GM12878 (cell line): ENCODE results near the gene CTSL. TPM values are rescaled to one million over a fixed set of nuclear protein-coding genes. Genes with fewer than 3 reads are reported as not detected.

Source experiments
- ATAC-seq: fragments of 200-7000 bp; cut with Tn5 transposase; 3 replicates; pipeline ENCODE4 v1.9.1; 2020; ENCODE audit warnings: mild to moderate bottlenecking, moderate library complexity
- BruUV-seq: library from RNA; stranded (reverse); fragments of 400-500 nt; replicated peaks from 2 replicates; lab custom pipeline; 2021; lab: Mats Ljungman, UMichigan
- CTCF ChIA-PET: fragments of 300-600 bp; sonication (Branson Sonifier 250); formaldehyde crosslinking; extraction: SDS; loops from one replicate; lab custom pipeline; 2021; ENCODE audit warnings: inconsistent platforms; lab: Yijun Ruan, JAX
- POLR2A ChIA-PET: fragments of 350-600 bp; formaldehyde crosslinking; extraction: SDS; loops from one replicate; lab custom pipeline; 2021; ENCODE audit warnings: inconsistent platforms; lab: Charles Lee
- RAD21 ChIA-PET: fragments of 300-600 bp; sonication (Branson Sonifier 250); formaldehyde crosslinking; loops from one replicate; lab custom pipeline; 2023; ENCODE audit warnings: antibody characterized with exemption; ENCODE audit not compliant: unreplicated experiment; lab: Charles Lee
- SMC1A ChIA-PET: fragments of 300-600 bp; sonication (Branson Sonifier 250); formaldehyde crosslinking; loops from one replicate; lab custom pipeline; 2023; ENCODE audit not compliant: unreplicated experiment, uncharacterized antibody; lab: Charles Lee
- DNase-seq: peaks from one replicate; pipeline ENCODE4 v3.0.0-alpha.2; 2011; ENCODE audit warnings: low read depth, low spot score
- FAIRE-seq: peaks from 3 replicates; lab custom pipeline; 2011; peaks lifted over from hg19 to GRCh38; lab: Jason Lieb, UNC
- H2AFZ ChIP-seq: 2 replicates; pipeline ENCODE4 v1.6.0; 2011; ENCODE audit warnings: low read depth, low read length, control low read depth; ENCODE audit not compliant: control insufficient read depth
- H3K27ac ChIP-seq: 2 replicates; pipeline ENCODE4 v1.5.1; 2011; ENCODE audit warnings: control low read depth; ENCODE audit not compliant: control insufficient read depth, insufficient read depth
- H3K27me3 ChIP-seq, 2 experiments: replicated peaks in 1 of 2; 2 replicates each; pipeline versions ENCODE4 v1.6.0 to v1.6.1; 2011; ENCODE audit warnings: low read length in 1 of 2; ENCODE audit not compliant: control insufficient read depth in 2 of 2, insufficient read depth in 2 of 2
- H3K36me3 ChIP-seq, 2 experiments: 2 replicates each; pipeline ENCODE4 v1.5.1; 2011; ENCODE audit warnings: low read length in 1 of 2; ENCODE audit not compliant: control insufficient read depth in 2 of 2, insufficient read depth in 2 of 2
- H3K4me1 ChIP-seq: 2 replicates; pipeline ENCODE4 v1.6.1; 2011; ENCODE audit warnings: mild to moderate bottlenecking, low read length, moderate library complexity, mixed read lengths; ENCODE audit not compliant: control insufficient read depth, insufficient read depth
- H3K4me2 ChIP-seq: 2 replicates; pipeline ENCODE4 v1.6.0; 2011; ENCODE audit warnings: control low read depth; ENCODE audit not compliant: control insufficient read depth, insufficient read depth
- H3K4me3 ChIP-seq: fragments of 200-600 bp; sonication (generic); 2 replicates; pipeline ENCODE4 v1.5.1; 2016
- H3K79me2 ChIP-seq: 2 replicates; pipeline ENCODE4 v1.6.0; 2011; ENCODE audit warnings: low read length; ENCODE audit not compliant: control insufficient read depth, insufficient read depth
- H3K9ac ChIP-seq: 2 replicates; pipeline ENCODE4 v1.8.0; 2011; ENCODE audit warnings: low read length, control low read depth, mixed read lengths; ENCODE audit not compliant: control insufficient read depth, insufficient read depth
- H3K9me3 ChIP-seq: replicated peaks from 3 replicates; pipeline ENCODE4 v1.5.1; 2011; ENCODE audit warnings: mild to moderate bottlenecking, low read length; ENCODE audit not compliant: control insufficient read depth, insufficient read depth
- H4K20me1 ChIP-seq: 2 replicates; pipeline ENCODE4 v1.6.0; 2011; ENCODE audit not compliant: control insufficient read depth, insufficient read depth
- CHD1 ChIP-seq: IDR thresholded peaks from 2 replicates; pipeline ENCODE4 v1.6.1; 2012; ENCODE audit warnings: low read depth, low read length, improper control_type of control experiment
- CREB1 ChIP-seq: IDR thresholded peaks from 2 replicates; pipeline ENCODE4 v1.6.1; 2012; ENCODE audit warnings: low read depth, mild to moderate bottlenecking, inconsistent platforms
- EED ChIP-seq: sonication (generic); IDR thresholded peaks from 2 replicates; pipeline ENCODE4 v1.6.1; 2016; ENCODE audit warnings: antibody characterized with exemption, low read depth
- HDAC2 ChIP-seq: fragments of 200-600 bp; sonication (generic); IDR thresholded peaks from 2 replicates; pipeline ENCODE4 v1.6.1; 2017
- HDAC6 ChIP-seq: fragments of 200-600 bp; sonication (generic); IDR thresholded peaks from one replicate; pipeline ENCODE4 v1.8.0; 2017; ENCODE audit warnings: antibody characterized with exemption; ENCODE audit not compliant: unreplicated experiment
- IKZF1 ChIP-seq: fragments of 450-650 bp; conservative IDR thresholded peaks from 2 replicates; pipeline ENCODE4 v1.6.1; 2017; ENCODE audit warnings: antibody characterized with exemption, mild to moderate bottlenecking
- MEF2A ChIP-seq: IDR thresholded peaks from 2 replicates; pipeline ENCODE4 v1.6.1; 2011; ENCODE audit warnings: low read depth, mild to moderate bottlenecking, low read length, moderate library complexity; ENCODE audit not compliant: insufficient read depth
- NRF1 ChIP-seq: conservative IDR thresholded peaks from 2 replicates; pipeline ENCODE4 v1.6.1; 2011; ENCODE audit warnings: mild to moderate bottlenecking, low read depth, low read length, improper control_type of control experiment
- POLR2AphosphoS5 ChIP-seq: IDR thresholded peaks from 2 replicates; pipeline ENCODE4 v1.6.1; 2011; ENCODE audit warnings: mild to moderate bottlenecking, low read length, inconsistent platforms
- POU2F2 ChIP-seq: IDR thresholded peaks from 3 replicates; pipeline ENCODE4 v1.6.1; 2011; ENCODE audit warnings: low read depth, mild to moderate bottlenecking, low read length, borderline replicate concordance
- SIN3A ChIP-seq: IDR thresholded peaks from 2 replicates; pipeline ENCODE4 v1.6.1; 2012; ENCODE audit warnings: low read depth, low read length, improper control_type of control experiment
- SMC3 ChIP-seq: IDR thresholded peaks from 2 replicates; pipeline ENCODE4 v1.6.1; 2011; ENCODE audit warnings: low read length, improper control_type of control experiment, borderline replicate concordance
- TBL1XR1 ChIP-seq: IDR thresholded peaks from 2 replicates; pipeline ENCODE4 v1.6.1; 2012; ENCODE audit warnings: low read depth, low read length, improper control_type of control experiment
- YBX1 ChIP-seq: fragments of 450-650 bp; IDR thresholded peaks from 2 replicates; pipeline ENCODE4 v1.6.1; 2016; ENCODE audit warnings: antibody characterized with exemption
- WGBS: methylation state at CpG from one replicate; pipeline ENCODE4 v1.1.6; 2016; ENCODE audit warnings: low lambda C conversion rate; ENCODE audit not compliant: insufficient replicate concordance, insufficient coverage; ENCODE audit errors: missing lambda C conversion rate; 5-methylcytosine and 5-hydroxymethylcytosine counted together
- in situ Hi-C: fragments of 300-500 bp; cut with MboI; formaldehyde crosslinking; loops from 9 replicates; pipeline ENCODE4 v1.14.3; 2018; ENCODE audit warnings: mixed read lengths
- intact Hi-C: fragments of 100-400 bp; cut with micrococcal nuclease; formaldehyde crosslinking; loops from one replicate; pipeline ENCODE4 v1.14.2; 2022; ENCODE audit not compliant: unreplicated experiment
- polyA plus RNA-seq, 11 experiments: library from polyadenylated mRNA; depleted of rRNA in 4 of 11; unstranded in 6 of 11; stranded (reverse) in 5 of 11; fragments of >200 nt; fragmentation: Nextera tagmentation in 4 of 11; fragmentation: Illumina TruSeq in 1 of 11; extraction: Ambion mirVana in 4 of 11; extraction: Trizol in 1 of 11; gene quantifications; 1 replicate in 1 of 11; 2 replicates in 10 of 11; pipeline versions ENCODE4 v1.2.1 to v1.2.3, GENCODE V29; 2011 to 2016; ENCODE audit warnings: inconsistent platforms in 2 of 11, missing spikeins in 2 of 11, low read depth in 1 of 11
- total RNA-seq, 4 experiments: library from RNA; depleted of rRNA in 3 of 4; stranded (reverse); fragments of >200 nt in 3 of 4; fragmentation: Illumina TruSeq in 1 of 4; extraction: Trizol in 1 of 4; gene quantifications; 2 replicates each; pipeline versions ENCODE4 v1.2.1 to v1.2.3, GENCODE V29; 2013 to 2021
- TF ChIP-seq, protein P1 (sequence below): fragments of 150-350 bp; IDR thresholded peaks from 2 replicates; pipeline ENCODE4 v1.6.1; 2014; ENCODE audit warnings: mild to moderate bottlenecking, low read depth, low read length

The CTSL gene
- total and polyA plus RNA-seq, 10 of the 15 experiments (the other 5 are each of a cell fraction or from before 2014, with no cell fraction given) = 0.24 to 0.72 TPM; not detected in 8

DNA sequence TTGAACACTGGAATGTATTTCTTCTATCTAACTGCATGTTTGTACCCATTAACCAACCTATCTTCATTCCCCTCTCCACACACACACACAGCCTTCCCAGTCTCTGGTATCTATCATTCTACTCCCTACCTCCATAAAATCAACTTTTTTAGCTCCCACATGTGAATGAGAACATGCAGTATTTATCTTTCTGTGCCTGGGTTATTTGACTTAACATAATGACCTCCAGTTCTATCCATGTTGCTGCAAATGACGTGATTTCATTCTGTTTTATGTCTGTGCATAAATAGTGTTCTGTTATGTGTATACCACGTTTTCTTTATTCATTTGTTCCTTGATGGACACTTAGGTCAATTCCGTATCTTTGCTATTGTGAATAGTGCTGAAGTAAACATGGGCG lies 38.7 kb upstream of the CTSL start:
- POLR2A ChIA-PET = no interaction called here
- Histone ChIP-seq H3K4me2 (no peak overlapping the region), H3K79me2 (no peaks in the 10 kb centered on the region), H4K20me1 (no peaks in the 10 kb centered on the region), H3K4me1 (no peaks in the 10 kb centered on the region), H3K27me3 (no peaks in the 10 kb centered on the region), H3K27ac (no peak overlapping the region), H3K9ac (no peak overlapping the region), H3K36me3 (peaks cover 1 to 8% of the 10 kb centered on the region in 2 experiments; a peak in 3 of 4 replicates), H2AFZ (no peak overlapping the region), H3K4me3 (no peak overlapping the region), H3K9me3 (no peaks in the 10 kb centered on the region; the same call in 2 of the 3 replicates)
- FAIRE-seq (no peak), DNase-seq (no peak), ATAC-seq (no peak)
- intact Hi-C loops = no loop called here
- SMC1A ChIA-PET = interaction anchor here (1.9 kb wide), 1 partner anchor 9 kb away, joined by 5 read pairs; no protein-coding TSS in a partner anchor
- TF ChIP-seq EED = no peak
- BruUV-seq = no TSS peak
- CTCF ChIA-PET = interaction anchor here (0.7 to 1.5 kb wide), 2 partner anchors 10 to 797 kb away, joined by 3 to 4 read pairs; no protein-coding TSS in a partner anchor
- RAD21 ChIA-PET = no interaction called here
- 73% methylated on average over 4 of the region's 4 CpGs for WGBS
- in situ Hi-C loops = no loop called here

DNA sequence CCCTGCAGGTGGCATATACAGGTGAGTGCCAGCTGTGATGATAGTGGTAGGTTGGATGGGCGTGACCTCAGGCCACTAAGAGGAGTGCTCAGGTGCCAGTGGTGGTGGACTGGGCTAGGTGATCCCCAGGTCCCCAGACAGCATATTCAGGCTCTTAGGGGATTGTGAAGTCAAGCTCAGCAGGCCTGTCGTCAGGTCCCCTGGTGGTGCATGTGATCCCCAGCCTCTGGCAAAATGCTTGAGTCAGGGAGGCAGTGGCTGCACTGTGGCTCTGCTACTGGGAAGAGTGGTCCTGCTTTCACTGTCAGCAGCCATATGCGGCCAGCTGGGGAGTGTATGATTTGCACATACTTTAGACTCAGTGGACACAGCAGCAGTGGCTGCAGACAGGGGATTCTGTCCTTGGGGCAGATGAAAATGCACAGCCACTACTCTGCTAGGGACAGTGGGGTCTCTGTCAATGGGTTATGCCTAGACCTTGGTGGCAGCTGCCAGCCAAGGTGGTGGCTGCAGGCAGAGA lies 31.6 kb upstream of the CTSL start:
- Histone ChIP-seq H4K20me1 (no peaks in the 10 kb centered on the region), H3K9ac (no peak overlapping the region), H3K79me2 (no peaks in the 10 kb centered on the region), H3K4me3 (no peak overlapping the region), H2AFZ (no peak overlapping the region), H3K27ac (no peak overlapping the region)
- WGBS = 23% methylated on average over 3 of the region's 3 CpGs
- in situ Hi-C loops = no loop called here
- FAIRE-seq = no peak
- no peak for TF ChIP-seq SIN3A
- no peak for TF ChIP-seq SMC3
- TF ChIP-seq YBX1 = no peak
- no peak for TF ChIP-seq HDAC6
- TF ChIP-seq, protein P1, sequence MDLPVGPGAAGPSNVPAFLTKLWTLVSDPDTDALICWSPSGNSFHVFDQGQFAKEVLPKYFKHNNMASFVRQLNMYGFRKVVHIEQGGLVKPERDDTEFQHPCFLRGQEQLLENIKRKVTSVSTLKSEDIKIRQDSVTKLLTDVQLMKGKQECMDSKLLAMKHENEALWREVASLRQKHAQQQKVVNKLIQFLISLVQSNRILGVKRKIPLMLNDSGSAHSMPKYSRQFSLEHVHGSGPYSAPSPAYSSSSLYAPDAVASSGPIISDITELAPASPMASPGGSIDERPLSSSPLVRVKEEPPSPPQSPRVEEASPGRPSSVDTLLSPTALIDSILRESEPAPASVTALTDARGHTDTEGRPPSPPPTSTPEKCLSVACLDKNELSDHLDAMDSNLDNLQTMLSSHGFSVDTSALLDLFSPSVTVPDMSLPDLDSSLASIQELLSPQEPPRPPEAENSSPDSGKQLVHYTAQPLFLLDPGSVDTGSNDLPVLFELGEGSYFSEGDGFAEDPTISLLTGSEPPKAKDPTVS = no peak
- TF ChIP-seq HDAC2 = no peak
- TF ChIP-seq MEF2A = no peak
- no peak for TF ChIP-seq TBL1XR1
- TF ChIP-seq IKZF1 = no peak
- no peak for TF ChIP-seq CHD1
- no peak for TF ChIP-seq POU2F2
- no peak for TF ChIP-seq CREB1
- TF ChIP-seq NRF1 = no peak
- TF ChIP-seq POLR2AphosphoS5 = no peak
- TF ChIP-seq, all 136 proteins: peak for 0
- ChIA-PET POLR2A (no interaction called here), CTCF (interaction anchor here (3.1 kb wide), 1 partner anchor 10 kb away, joined by 10 read pairs; no protein-coding TSS in a partner anchor), RAD21 (no interaction called here), SMC1A (no interaction called here)
- BruUV-seq = no TSS peak
- ATAC-seq (no peak), DNase-seq (no peak)
- no peak overlapping the region for H3K4me2 ChIP-seq
- intact Hi-C loops = no loop called here
- peaks cover 4 to 15% of the 10 kb centered on the region in 2 experiments; a peak in 3 of 4 replicates for H3K36me3 ChIP-seq
- H3K9me3 ChIP-seq = no peaks in the 10 kb centered on the region; the same call in 2 of the 3 replicates
- no peaks in the 10 kb centered on the region for H3K4me1 ChIP-seq
- no peaks in the 10 kb centered on the region for H3K27me3 ChIP-seq
